ENCODE measurements around the gene CXorf38.
"Not testable (repeated sequence)": the region's sequence is repeated elsewhere in the genome, so short reads cannot be mapped to it uniquely, and the experiment has no call there.

Gene CXorf38

GRCh38 chrX:40628506-40628905 lies 18.9 kb downstream of the CXorf38 start:
- DNase-seq (ENCODE audit: low read depth in 2 of 2) = no peak

GRCh38 chrX:40625294-40625693 lies 22.1 kb downstream of the CXorf38 start:
- DNase-seq (ENCODE audit: low read depth in 2 of 2) = no peak

GRCh38 chrX:40623665-40624064 lies 23.7 kb downstream of the CXorf38 start:
- no peak for DNase-seq (ENCODE audit: low read depth in 2 of 2)

GRCh38 chrX:40623139-40623536 lies 24.2 kb downstream of the CXorf38 start, which contains the start of gene MPC1L:
MPC1L (plus strand) TSS chrX:40623428; CDS start chrX:40623566, 138 bp downstream.
- DNase-seq (ENCODE audit: low read depth in 2 of 2) = no peak

GRCh38 chrX:40622479-40623138 lies 24.8 kb downstream of the CXorf38 start:
- DNase-seq (ENCODE audit: low read depth in 2 of 2) = no peak

GRCh38 chrX:40617566-40617965 lies 29.8 kb downstream of the CXorf38 start:
- no peak for DNase-seq (ENCODE audit: low read depth in 2 of 2)

GRCh38 chrX:40615976-40616375 lies 31.4 kb downstream of the CXorf38 start:
- no peak for DNase-seq (ENCODE audit: low read depth in 2 of 2)

- DNase-seq (ENCODE audit: low read depth in 2 of 2) = no peak
Observed at GRCh38 chrX:40612511-40612910, 34.9 kb downstream of the CXorf38 start.

GRCh38 chrX:40607381-40607780 lies 40.0 kb downstream of the CXorf38 start:
- DNase-seq (ENCODE audit: low read depth in 2 of 2) = no peak

GRCh38 chrX:40603446-40603845 lies 43.9 kb downstream of the CXorf38 start:
- DNase-seq (ENCODE audit: low read depth in 2 of 2) = no peak

GRCh38 chrX:40589616-40590321 lies 57.6 kb downstream of the CXorf38 start:
- DNase-seq (ENCODE audit: low read depth in 2 of 2) = not testable (repeated sequence)

- not testable (repeated sequence) for DNase-seq (ENCODE audit: low read depth in 2 of 2)
Observed at GRCh38 chrX:40587623-40588022, 59.7 kb downstream of the CXorf38 start.

- DNase-seq (ENCODE audit: low read depth in 2 of 2) = no peak
Observed at GRCh38 chrX:40582811-40583210, 64.5 kb downstream of the CXorf38 start.

- not testable (repeated sequence) for DNase-seq (ENCODE audit: low read depth in 2 of 2)
Observed at GRCh38 chrX:40582178-40582577, 65.2 kb downstream of the CXorf38 start.

GRCh38 chrX:40581336-40581920 lies 65.9 kb downstream of the CXorf38 start:
- DNase-seq (ENCODE audit: low read depth in 2 of 2) = no peak

- DNase-seq (ENCODE audit: low read depth in 2 of 2) = peak; percentile 67 to 73
Observed at GRCh38 chrX:40580537-40581335, 66.6 kb downstream of the CXorf38 start, which contains the start of gene ATP6AP2. ATP6AP2 (plus strand) TSS chrX:40580970; CDS start chrX:40581066, 96 bp downstream.

GRCh38 chrX:40579900-40580536 lies 67.3 kb downstream of the CXorf38 start:
- DNase-seq (ENCODE audit: low read depth in 2 of 2) = no peak

- no peak for DNase-seq (ENCODE audit: low read depth in 2 of 2)
Observed at GRCh38 chrX:40579141-40579540, 68.2 kb downstream of the CXorf38 start.

GRCh38 chrX:40578039-40578695 lies 69.2 kb downstream of the CXorf38 start:
- no peak for DNase-seq (ENCODE audit: low read depth in 2 of 2)
